HG03060 (cell line): ENCODE data around the gene RGS3.

Experiments used
- ATAC-seq: cut with Tn5 transposase; IDR thresholded peaks from one replicate; pipeline ENCODE4 v1.9.1; 2021; ENCODE audit warnings: low read depth, moderate number of reproducible peaks; ENCODE audit not compliant: unreplicated experiment

RGS3 gene

DNA sequence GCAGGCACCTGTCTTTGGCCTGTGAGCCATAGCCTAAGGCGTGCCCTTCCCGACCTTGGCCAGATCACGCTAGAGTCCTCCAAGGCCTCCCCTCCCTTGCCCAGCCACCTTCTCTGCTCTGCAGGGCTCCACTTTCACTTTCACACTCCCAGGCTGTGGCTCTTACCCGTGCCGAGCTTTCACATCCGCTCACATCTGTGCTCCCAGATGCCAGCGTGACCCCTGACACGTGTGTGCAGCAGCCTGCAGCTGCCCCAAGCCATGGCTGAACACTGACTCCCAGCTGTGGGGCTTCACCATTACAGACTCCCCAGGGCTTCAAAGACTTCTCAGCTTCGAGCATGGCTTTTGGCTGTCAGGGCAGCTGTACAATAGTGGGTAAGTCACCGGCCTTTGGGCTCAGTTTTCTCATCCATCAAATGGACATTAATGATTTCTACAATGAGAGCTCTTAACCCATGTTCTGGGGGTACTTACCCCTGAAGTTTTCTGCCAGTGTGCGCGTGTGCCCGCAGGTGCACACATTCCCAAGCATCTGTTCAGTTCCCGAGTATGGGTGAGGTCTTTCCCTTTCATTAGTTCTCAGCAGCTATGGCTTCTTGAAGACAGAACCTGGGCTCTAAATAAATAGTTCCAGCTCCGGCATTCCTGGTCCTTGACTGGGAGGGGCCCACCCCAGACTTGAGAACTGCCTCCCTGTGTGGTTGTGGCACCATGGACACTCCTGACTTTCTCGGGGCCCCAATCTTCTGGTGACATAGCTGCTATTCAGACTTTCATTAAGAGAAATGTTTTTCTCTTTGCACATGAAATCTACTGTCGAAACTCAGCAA is 118.6 kb downstream of the RGS3 start:
- ATAC-seq: peak; percentile 68

DNA sequence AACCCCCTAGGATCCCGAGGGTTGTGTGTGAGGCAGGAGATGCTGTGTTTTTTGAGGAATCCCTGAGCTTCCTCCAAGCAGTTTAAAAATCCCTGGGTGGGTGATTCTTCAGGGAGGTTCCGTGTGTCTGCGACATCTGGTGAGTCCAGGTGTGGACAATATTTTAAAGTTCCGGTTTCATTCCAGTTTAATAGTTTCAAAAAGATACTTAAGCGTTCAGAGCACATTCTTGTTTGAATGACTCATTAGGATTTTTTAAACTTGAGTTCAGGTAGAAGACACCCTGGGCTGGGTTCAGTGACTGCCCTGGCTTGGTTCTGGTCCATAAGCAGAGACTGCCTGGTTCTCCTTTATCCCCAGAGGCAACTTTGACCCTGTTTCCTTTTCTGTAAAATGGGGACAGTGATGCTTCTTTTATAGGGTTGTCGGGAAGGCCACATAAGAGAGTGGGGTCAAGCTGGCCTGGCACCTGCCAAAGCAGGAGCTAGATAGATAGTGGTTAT is 119.2 kb downstream of the RGS3 start:
- no peak for ATAC-seq

DNA sequence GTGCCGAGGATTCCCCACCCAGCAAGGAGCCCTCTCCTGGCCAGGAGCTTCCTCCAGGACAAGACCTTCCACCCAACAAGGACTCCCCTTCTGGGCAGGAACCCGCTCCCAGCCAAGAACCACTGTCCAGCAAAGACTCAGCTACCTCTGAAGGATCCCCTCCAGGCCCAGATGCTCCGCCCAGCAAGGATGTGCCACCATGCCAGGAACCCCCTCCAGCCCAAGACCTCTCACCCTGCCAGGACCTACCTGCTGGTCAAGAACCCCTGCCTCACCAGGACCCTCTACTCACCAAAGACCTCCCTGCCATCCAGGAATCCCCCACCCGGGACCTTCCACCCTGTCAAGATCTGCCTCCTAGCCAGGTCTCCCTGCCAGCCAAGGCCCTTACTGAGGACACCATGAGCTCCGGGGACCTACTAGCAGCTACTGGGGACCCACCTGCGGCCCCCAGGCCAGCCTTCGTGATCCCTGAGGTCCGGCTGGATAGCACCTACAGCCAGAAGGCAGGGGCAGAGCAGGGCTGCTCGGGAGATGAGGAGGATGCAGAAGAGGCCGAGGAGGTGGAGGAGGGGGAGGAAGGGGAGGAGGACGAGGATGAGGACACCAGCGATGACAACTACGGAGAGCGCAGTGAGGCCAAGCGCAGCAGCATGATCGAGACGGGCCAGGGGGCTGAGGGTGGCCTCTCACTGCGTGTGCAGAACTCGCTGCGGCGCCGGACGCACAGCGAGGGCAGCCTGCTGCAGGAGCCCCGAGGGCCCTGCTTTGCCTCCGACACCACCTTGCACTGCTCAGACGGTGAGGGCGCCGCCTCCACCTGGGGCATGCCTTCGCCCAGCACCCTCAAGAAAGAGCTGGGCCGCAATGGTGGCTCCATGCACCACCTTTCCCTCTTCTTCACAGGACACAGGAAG is 120.2 kb downstream of the RGS3 start:
- ATAC-seq: no peak

GRCh38 chr9:113584428-113585084 is 121.0 kb downstream of the RGS3 start:
- ATAC-seq: no peak

DNA sequence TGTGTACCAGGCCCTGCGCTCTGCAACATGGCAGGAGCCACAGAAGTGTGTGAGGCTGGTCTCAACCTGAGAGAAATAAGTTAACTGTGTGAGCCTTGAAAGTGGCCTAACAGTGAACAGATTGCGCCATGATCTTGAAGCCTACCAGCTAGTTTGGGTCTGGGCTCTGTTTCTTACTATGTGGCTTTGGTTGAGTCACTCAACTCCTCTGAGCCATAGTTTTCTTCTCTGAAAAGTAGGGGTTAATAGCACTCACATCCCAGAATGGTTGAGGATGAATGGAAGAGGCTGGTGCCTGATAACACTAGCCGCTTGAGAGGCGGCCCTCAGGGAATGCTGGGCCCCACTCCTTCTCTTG is 121.5 kb downstream of the RGS3 start:
- no peak for ATAC-seq

DNA sequence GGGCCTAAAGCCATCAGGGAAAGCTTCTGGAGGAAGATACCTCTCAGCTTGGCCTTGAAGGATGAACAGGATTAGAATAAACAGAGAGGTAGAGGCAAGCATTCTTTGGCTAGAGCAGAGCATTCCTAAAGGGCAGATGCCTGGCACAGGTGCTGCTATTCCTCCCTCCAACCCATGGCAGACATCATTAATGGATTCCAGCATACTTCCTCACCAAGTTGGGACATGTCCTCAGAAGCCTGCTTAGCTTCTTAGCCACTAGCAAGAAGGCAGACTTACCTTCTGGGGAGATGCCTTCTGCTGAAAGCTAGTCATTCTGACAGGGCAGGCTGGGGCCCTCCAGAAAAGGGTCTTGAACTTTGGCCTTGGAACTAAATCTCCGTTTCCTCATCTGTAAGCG is 122.0 kb downstream of the RGS3 start:
- ATAC-seq: no peak

GRCh38 chr9:113587471-113588031 is 124.0 kb downstream of the RGS3 start:
- ATAC-seq: no peak

DNA sequence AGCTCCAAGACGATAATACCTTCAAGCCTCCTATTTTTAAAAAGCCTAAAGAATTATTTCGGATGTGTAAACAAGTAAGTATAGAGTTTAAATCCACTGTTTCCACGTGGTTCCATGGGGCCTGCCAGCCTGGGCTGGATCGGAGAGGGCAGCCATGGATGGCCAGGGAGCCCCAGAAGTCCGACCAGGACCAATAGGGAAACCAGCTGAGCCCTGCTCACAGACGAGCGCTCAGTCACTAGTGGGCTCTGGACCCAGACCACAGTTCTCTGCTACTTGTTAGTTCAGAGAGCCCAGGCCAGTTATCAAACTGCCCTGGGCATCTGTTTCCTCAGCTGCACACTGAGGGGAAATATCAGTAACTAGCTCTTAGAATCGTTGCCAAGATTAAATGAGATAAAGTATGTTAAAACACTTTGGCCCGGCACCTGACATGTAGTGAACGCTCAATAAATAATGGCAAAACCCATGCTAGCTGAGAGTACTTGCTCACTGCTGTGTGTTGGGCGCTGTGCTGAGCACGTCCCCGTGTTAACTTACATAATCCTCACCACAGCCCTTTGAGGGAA is 124.8 kb downstream of the RGS3 start:
- no peak for ATAC-seq

- ATAC-seq: no peak
Measured at GRCh38 chr9:113588936-113589335, 125.4 kb downstream of the RGS3 start.

- ATAC-seq: no peak
Measured at GRCh38 chr9:113589407-113589806, 125.9 kb downstream of the RGS3 start.

GRCh38 chr9:113589890-113590289 is 126.4 kb downstream of the RGS3 start:
- no peak for ATAC-seq

GRCh38 chr9:113590389-113590788 is 126.9 kb downstream of the RGS3 start:
- no peak for ATAC-seq

GRCh38 chr9:113590991-113591898 is 127.7 kb downstream of the RGS3 start:
- no peak for ATAC-seq

DNA sequence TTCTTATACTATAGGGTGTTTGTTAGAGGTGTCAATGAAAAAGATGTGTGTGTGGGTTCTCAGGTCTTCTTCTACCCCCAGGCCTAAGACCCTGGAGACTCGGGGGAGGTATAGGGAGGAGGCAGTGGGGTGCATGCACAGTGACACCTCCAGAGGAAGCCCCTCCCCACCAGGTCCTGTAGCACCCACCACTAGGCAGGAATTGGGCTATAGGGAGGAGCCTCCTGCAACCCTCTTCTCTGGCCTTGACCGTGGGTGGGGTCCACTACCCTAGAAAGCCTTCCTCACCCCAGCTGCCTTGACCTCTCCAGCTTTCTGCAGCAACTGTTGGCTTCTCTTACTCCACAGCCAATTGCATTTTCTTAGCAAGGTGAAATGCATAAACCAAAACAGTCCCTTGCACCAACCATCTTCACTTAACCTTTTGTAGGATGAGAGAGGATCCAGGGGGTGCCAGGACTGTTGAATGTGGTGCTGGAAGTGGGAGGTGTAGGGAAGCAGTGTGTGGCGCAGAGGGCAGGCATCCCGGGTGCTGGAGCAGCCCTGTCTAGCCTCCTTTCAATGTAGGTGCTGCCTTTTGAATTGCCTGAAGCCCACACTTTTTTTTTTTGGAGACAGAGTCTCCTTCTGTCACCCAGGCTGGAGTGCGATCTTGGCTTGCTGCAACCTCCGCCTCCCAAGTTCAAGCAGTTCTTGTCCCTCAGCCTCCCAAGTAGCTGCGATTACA is 128.5 kb downstream of the RGS3 start:
- no peak for ATAC-seq

DNA sequence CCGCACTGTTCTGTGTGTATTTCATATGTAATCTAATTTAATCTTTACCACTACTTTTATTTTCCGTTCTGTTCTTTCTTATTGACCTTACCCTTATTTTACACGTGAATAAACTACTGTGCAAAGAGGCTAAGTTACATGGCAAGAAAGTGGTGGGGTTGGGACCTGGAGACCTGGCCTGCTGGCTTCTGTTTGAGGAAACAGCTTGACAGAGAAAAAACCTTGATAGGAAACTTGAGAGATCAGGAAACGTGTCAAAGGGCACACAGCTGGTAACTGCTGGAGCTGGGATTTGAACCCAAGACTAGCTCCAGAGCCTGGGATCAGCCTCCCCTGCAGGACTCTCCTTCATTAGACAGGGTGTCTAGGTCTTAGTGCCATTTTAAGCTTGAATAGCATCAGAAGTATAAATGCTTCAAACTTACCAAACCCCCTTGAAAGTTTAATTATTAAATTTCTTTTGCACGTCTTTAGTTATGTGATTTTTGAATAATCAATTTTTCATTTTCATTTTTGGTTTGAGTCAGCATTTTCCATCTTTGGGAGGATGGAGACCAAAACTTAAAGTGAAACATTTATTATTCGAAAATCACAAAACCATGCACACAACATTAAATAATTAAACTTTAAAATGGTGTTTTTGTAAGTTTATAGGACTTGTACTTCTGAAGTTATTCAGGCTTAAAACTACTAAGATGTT is 129.5 kb downstream of the RGS3 start:
- ATAC-seq: no peak

DNA sequence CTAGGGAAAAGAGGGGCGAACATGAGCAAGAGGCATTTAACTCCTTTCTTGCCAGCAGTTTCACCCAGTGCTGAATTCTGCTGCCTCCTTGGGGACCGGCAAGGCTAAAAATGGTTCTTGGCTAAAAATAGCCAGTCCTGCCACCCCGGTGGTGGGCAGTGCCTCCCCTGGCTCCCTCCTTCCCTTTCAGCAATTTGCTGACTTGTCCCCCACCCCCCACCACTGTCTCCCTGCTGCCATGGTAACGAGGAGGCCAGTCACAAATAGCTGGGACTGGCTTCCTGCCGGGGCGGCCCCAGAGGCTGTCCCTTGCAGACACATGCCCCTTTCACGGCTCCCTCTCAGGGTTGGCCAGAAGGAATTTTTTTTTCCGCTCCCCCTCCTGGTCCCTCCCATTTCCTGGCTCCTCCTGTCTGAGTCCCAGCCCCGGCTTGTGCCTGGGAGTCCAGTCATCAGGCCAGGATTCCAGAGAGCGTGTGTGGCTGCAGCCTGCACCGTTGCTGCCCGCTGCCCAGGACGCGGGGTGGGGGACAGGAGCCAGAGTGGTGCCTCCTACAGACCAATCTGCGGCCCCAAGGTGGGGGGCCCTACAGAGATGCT is 130.3 kb downstream of the RGS3 start:
- ATAC-seq: no peak

DNA sequence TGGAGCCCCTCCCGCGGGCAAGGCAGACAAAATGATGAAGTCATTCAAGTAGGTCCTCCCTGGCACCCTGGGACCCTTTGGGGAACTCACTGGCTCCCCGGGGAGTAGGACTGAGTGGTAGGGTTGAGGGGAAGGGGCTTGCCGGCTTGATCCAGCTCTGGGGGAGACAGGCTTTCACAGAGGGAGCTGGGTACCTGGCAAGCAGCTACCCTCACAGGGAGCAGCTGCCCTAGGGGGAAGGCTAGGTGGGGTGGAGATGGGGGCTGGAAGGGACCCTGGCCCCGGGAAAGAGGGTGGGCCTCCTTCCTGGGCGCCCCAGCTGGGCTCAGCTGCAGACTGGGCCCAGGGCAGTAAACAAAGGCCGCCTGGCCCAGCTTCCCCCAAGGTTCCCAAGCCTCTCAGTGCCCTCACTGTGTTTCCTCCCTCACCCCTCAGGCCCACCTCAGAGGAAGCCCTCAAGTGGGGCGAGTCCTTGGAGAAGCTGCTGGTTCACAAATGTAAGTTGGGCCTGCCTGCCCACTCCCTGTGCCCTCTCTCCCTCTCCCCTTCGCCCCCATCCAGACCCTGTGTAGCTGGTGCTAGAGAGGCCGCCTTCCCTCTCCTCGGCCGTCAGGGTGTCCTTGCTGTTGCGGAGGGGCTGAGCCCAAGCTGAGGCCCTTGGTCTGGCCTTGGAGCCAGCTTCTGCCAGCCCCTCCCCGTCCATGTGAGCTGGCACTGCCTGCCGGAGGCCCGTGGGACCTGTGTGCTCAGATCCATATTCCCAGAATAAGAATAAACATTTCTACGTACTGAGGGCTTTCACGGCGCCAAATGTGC is 131.2 kb downstream of the RGS3 start:
- ATAC-seq: no peak
